GM23248 (cell line): ENCODE measurements around the gene HOXB9. TPM values are rescaled to one million over a fixed set of nuclear protein-coding genes. Genes with fewer than 3 reads are reported as not detected.

ENCODE experiments used
- DNase-seq: peaks from one replicate; pipeline ENCODE4 v3.0.0-alpha.2; 2015
- H2AFZ ChIP-seq: fragments of 200-600 bp; sonication (generic); 2 replicates; pipeline ENCODE4 v1.6.1; 2016; ENCODE audit warnings: antibody characterized with exemption
- H3F3A ChIP-seq: fragments of 200-600 bp; sonication (generic); 2 replicates; pipeline ENCODE4 v1.6.1; 2016; ENCODE audit warnings: mild to moderate bottlenecking, antibody characterized with exemption, mixed run types; ENCODE audit not compliant: insufficient read depth
- H3K27ac ChIP-seq: fragments of 200-600 bp; sonication (generic); 2 replicates; pipeline ENCODE4 v1.5.1; 2016; ENCODE audit warnings: mild to moderate bottlenecking
- H3K27me3 ChIP-seq: fragments of 200-600 bp; sonication (generic); replicated peaks from 2 replicates; pipeline ENCODE4 v1.6.1; 2016; ENCODE audit warnings: mild to moderate bottlenecking; ENCODE audit not compliant: insufficient read depth
- H3K36me3 ChIP-seq: fragments of 200-600 bp; sonication (generic); 2 replicates; pipeline ENCODE4 v1.6.1; 2016; ENCODE audit warnings: low read depth, mild to moderate bottlenecking
- H3K4me1 ChIP-seq: fragments of 200-600 bp; sonication (generic); 2 replicates; pipeline ENCODE4 v1.6.1; 2016; ENCODE audit warnings: mild to moderate bottlenecking; ENCODE audit not compliant: insufficient read depth
- H3K4me2 ChIP-seq: fragments of 200-600 bp; sonication (generic); one replicate; pipeline ENCODE4 v1.6.1; 2016; ENCODE audit warnings: mild to moderate bottlenecking; ENCODE audit not compliant: unreplicated experiment
- H3K4me3 ChIP-seq: fragments of 200-600 bp; sonication (generic); 2 replicates; pipeline ENCODE4 v1.5.1; 2016; ENCODE audit warnings: mild to moderate bottlenecking
- H3K79me2 ChIP-seq: fragments of 200-600 bp; sonication (generic); 2 replicates; pipeline ENCODE4 v1.6.1; 2016; ENCODE audit warnings: mild to moderate bottlenecking; ENCODE audit not compliant: insufficient read depth
- H3K9ac ChIP-seq: fragments of 200-600 bp; sonication (generic); 2 replicates; pipeline ENCODE4 v1.6.1; 2016; ENCODE audit warnings: mild to moderate bottlenecking
- H3K9me2 ChIP-seq: fragments of 200-600 bp; sonication (generic); 2 replicates; pipeline ENCODE4 v1.6.1; 2016; ENCODE audit warnings: mixed run types, mild to moderate bottlenecking, moderate library complexity; ENCODE audit not compliant: insufficient read depth
- H3K9me3 ChIP-seq: fragments of 200-600 bp; sonication (generic); one replicate; pipeline ENCODE4 v1.6.1; 2017; ENCODE audit warnings: low read depth
- H4K20me1 ChIP-seq: fragments of 200-600 bp; sonication (generic); 2 replicates; pipeline ENCODE4 v1.6.0; 2016; ENCODE audit not compliant: insufficient read depth
- EZH2 ChIP-seq: fragments of 200-600 bp; sonication (generic); IDR thresholded peaks from 2 replicates; pipeline ENCODE4 v1.6.1; 2018; ENCODE audit warnings: antibody characterized with exemption, mild to moderate bottlenecking; ENCODE audit not compliant: insufficient read depth, poor library complexity, severe bottlenecking
- EZH2phosphoT487 ChIP-seq: fragments of 200-600 bp; sonication (generic); IDR thresholded peaks from 2 replicates; pipeline ENCODE4 v1.6.1; 2018; ENCODE audit warnings: antibody characterized with exemption, moderate library complexity, mild to moderate bottlenecking, low read depth; ENCODE audit not compliant: insufficient read depth
- whole genome bisulfite sequencing, 2 experiments: methylation state at CpG; one replicate each; pipeline ENCODE4 v1.1.6; 2015 to 2017; ENCODE audit warnings: low lambda C conversion rate in 2 of 2, low coverage in 1 of 2; ENCODE audit errors: missing lambda C conversion rate in 2 of 2; 5-methylcytosine and 5-hydroxymethylcytosine counted together
- in situ Hi-C: fragments of 300-500 bp; cut with MboI; formaldehyde crosslinking; loops from 2 replicates; pipeline ENCODE4 v1.15.0; 2020
- polyA plus RNA-seq: library from polyadenylated mRNA; unstranded; fragments of >200 nt; fragmentation: Nextera tagmentation; extraction: Ambion mirVana; gene quantifications from 2 replicates; pipeline ENCODE4 v1.2.1, GENCODE V29; 2016
- total RNA-seq: library from RNA; depleted of rRNA; stranded (reverse); fragments of >200 nt; shearing (Covaris generic); gene quantifications from 2 replicates; pipeline ENCODE4 v1.2.3, GENCODE V29; 2014

Gene HOXB9
- total and polyA plus RNA-seq, 2 experiments from 2014 or later = not detected

GRCh38 chr17:48628649-48629410 lies 2.7 kb upstream of the HOXB9 start:
- WGBS, 2 experiments = 29 to 30% methylated on average over 5 of the region's 5 CpGs
- Histone ChIP-seq H3F3A (no peaks in the 10 kb centered on the region), H3K36me3 (no peaks in the 10 kb centered on the region), H3K9me2 (no peaks in the 10 kb centered on the region), H3K9me3 (no peaks in the 10 kb centered on the region), H3K4me3 (no peak overlapping the region), H3K4me1 (no peaks in the 10 kb centered on the region), H3K27me3 (peaks cover 98% of the 10 kb centered on the region), H4K20me1 (no peaks in the 10 kb centered on the region), H2AFZ (no peak overlapping the region), H3K9ac (no peak overlapping the region), H3K79me2 (no peaks in the 10 kb centered on the region), H3K4me2 (no peak overlapping the region), H3K27ac (no peak overlapping the region)
- TF ChIP-seq EZH2phosphoT487 (no peak), EZH2 (no peak)
- DNase-seq = no peak
- in situ Hi-C loops = no loop called here

GRCh38 chr17:48627623-48628521 lies 1.7 kb upstream of the HOXB9 start:
- Histone ChIP-seq H3K4me2 (no peak overlapping the region), H3K27ac (no peak overlapping the region), H3F3A (no peaks in the 10 kb centered on the region), H3K79me2 (no peaks in the 10 kb centered on the region), H3K27me3 (peaks cover 98% of the 10 kb centered on the region), H3K4me1 (no peaks in the 10 kb centered on the region), H3K36me3 (no peaks in the 10 kb centered on the region), H3K9me3 (no peaks in the 10 kb centered on the region), H3K9ac (no peak overlapping the region), H4K20me1 (no peaks in the 10 kb centered on the region), H3K9me2 (no peaks in the 10 kb centered on the region), H2AFZ (no peak overlapping the region), H3K4me3 (no peak overlapping the region)
- 10 to 11% methylated on average over 27 of the region's 27 CpGs for WGBS, 2 experiments
- no peak for TF ChIP-seq EZH2
- no peak for TF ChIP-seq EZH2phosphoT487
- in situ Hi-C loops = no loop called here
- no peak for DNase-seq

- H3K9me3 ChIP-seq = no peaks in the 10 kb centered on the region
- no peaks in the 10 kb centered on the region for H3F3A ChIP-seq
- H3K9me2 ChIP-seq = no peaks in the 10 kb centered on the region
- no peak overlapping the region for H3K4me2 ChIP-seq
- H3K36me3 ChIP-seq = no peaks in the 10 kb centered on the region
- no peaks in the 10 kb centered on the region for H4K20me1 ChIP-seq
- 19 to 25% methylated on average over 5 of the region's 5 CpGs for WGBS, 2 experiments
- peaks cover 98% of the 10 kb centered on the region for H3K27me3 ChIP-seq
- no peak for DNase-seq
- no peaks in the 10 kb centered on the region for H3K4me1 ChIP-seq
- H3K9ac ChIP-seq = no peak overlapping the region
- no peak overlapping the region for H3K4me3 ChIP-seq
- H3K79me2 ChIP-seq = no peaks in the 10 kb centered on the region
- TF ChIP-seq EZH2 (no peak), EZH2phosphoT487 (0 out of 2 replicates have a peak, but pooled peaks have one; percentile 58)
- no peak overlapping the region for H2AFZ ChIP-seq
- in situ Hi-C loops = no loop called here
- no peak overlapping the region for H3K27ac ChIP-seq
Observed at GRCh38 chr17:48627118-48627597, 1.0 kb upstream of the HOXB9 start.

- WGBS, 2 experiments = 1 to 2% methylated on average over 53 to 57 of the region's 69 CpGs
- peak; percentile 55 for DNase-seq
- Histone ChIP-seq H4K20me1 (no peaks in the 10 kb centered on the region), H3K9me3 (no peaks in the 10 kb centered on the region), H3K36me3 (no peaks in the 10 kb centered on the region), H2AFZ (peak overlapping the region; percentile 50), H3K4me3 (peak overlapping the region; percentile 41), H3K9me2 (no peaks in the 10 kb centered on the region), H3F3A (no peaks in the 10 kb centered on the region), H3K27me3 (peaks cover 98% of the 10 kb centered on the region), H3K9ac (no peak overlapping the region), H3K79me2 (no peaks in the 10 kb centered on the region), H3K4me2 (peak overlapping the region; percentile 62), H3K4me1 (no peaks in the 10 kb centered on the region), H3K27ac (no peak overlapping the region)
- TF ChIP-seq EZH2phosphoT487 (peak; percentile 63; the same call in 1 of the 2 replicates), EZH2 (peak; percentile 99)
- in situ Hi-C loops = no loop called here
Observed at GRCh38 chr17:48625495-48626244, 488 bp downstream of the HOXB9 start.
